PC-3 (cell line): ENCODE measurements around the gene TXNDC5. TPM values are rescaled to one million over a fixed set of nuclear protein-coding genes. Genes with fewer than 3 reads are reported as not detected.

Experiments
- ATAC-seq: fragments of 200-7000 bp; cut with Tn5 transposase; 2 replicates; pipeline ENCODE4 v1.9.1; 2020; ENCODE audit warnings: mild to moderate bottlenecking, moderate library complexity
- BruUV-seq: library from RNA; stranded (reverse); fragments of 400-500 nt; replicated peaks from 2 replicates; lab custom pipeline; 2021; lab: Mats Ljungman, UMichigan
- CTCF ChIA-PET: fragments of 300-600 bp; sonication (Branson Sonifier 250); formaldehyde crosslinking; loops from one replicate; lab custom pipeline; 2022; ENCODE audit warnings: antibody characterized with exemption; lab: Charles Lee
- POLR2A ChIA-PET: fragments of 300-600 bp; sonication (Branson Sonifier 250); formaldehyde crosslinking; loops from one replicate; lab custom pipeline; 2022; ENCODE audit warnings: antibody characterized with exemption; ENCODE audit not compliant: unreplicated experiment; lab: Charles Lee
- DNase-seq: peaks from one replicate; pipeline ENCODE4 v3.0.0-alpha.2; 2015
- H2AFZ ChIP-seq: fragments of 300-600 bp; sonication (generic); 2 replicates; pipeline ENCODE4 v1.6.0; 2016; ENCODE audit warnings: antibody characterized with exemption, low read length
- H3F3A ChIP-seq: fragments of 300-600 bp; sonication (generic); one replicate; pipeline ENCODE4 v1.6.0; 2017; ENCODE audit warnings: antibody characterized with exemption, low read length, control low read depth, mild to moderate bottlenecking; ENCODE audit not compliant: unreplicated experiment
- H3K27ac ChIP-seq: fragments of 300-600 bp; sonication (generic); 2 replicates; pipeline ENCODE4 v1.5.1; 2016; ENCODE audit warnings: mild to moderate bottlenecking, low read length
- H3K27me3 ChIP-seq: fragments of 300-600 bp; sonication (generic); 2 replicates; pipeline ENCODE4 v1.6.1; 2016; ENCODE audit warnings: low read length, mixed read lengths
- H3K36me3 ChIP-seq: fragments of 300-600 bp; sonication (generic); 2 replicates; pipeline ENCODE4 v1.6.1; 2016; ENCODE audit warnings: low read depth, mixed run types, low read length, mixed read lengths
- H3K4me1 ChIP-seq: fragments of 300-600 bp; sonication (generic); 2 replicates; pipeline ENCODE4 v1.5.1; 2016; ENCODE audit warnings: low read length; ENCODE audit not compliant: insufficient read depth
- H3K4me2 ChIP-seq: fragments of 300-600 bp; sonication (generic); 2 replicates; pipeline ENCODE4 v1.6.0; 2016; ENCODE audit warnings: low read length
- H3K4me3 ChIP-seq: fragments of 300-600 bp; sonication (generic); 2 replicates; pipeline ENCODE4 v1.5.1; 2016; ENCODE audit warnings: mild to moderate bottlenecking, low read length, mixed read lengths
- H3K79me2 ChIP-seq: fragments of 300-600 bp; sonication (generic); 2 replicates; pipeline ENCODE4 v1.6.1; 2017; ENCODE audit warnings: low read length, mixed read lengths
- H3K9ac ChIP-seq: fragments of 300-600 bp; sonication (generic); 2 replicates; pipeline ENCODE4 v1.6.0; 2016; ENCODE audit warnings: mild to moderate bottlenecking, low read length
- H3K9me2 ChIP-seq: fragments of 300-600 bp; sonication (generic); replicated peaks from 2 replicates; pipeline ENCODE4 v1.6.1; 2016; ENCODE audit warnings: mixed run types, low read length, mixed read lengths
- H3K9me3 ChIP-seq: fragments of 300-600 bp; sonication (generic); 2 replicates; pipeline ENCODE4 v1.6.1; 2016; ENCODE audit warnings: low read length, mixed read lengths
- H4K20me1 ChIP-seq: fragments of 300-600 bp; sonication (generic); 2 replicates; pipeline ENCODE4 v1.6.1; 2016; ENCODE audit warnings: low read length, mixed read lengths
- CTCF ChIP-seq: fragments of 300-600 bp; sonication (generic); conservative IDR thresholded peaks from 2 replicates; pipeline ENCODE4 v1.5.1; 2017; ENCODE audit warnings: antibody characterized with exemption, low read depth, mild to moderate bottlenecking, low read length
- EZH2 ChIP-seq: fragments of 300-600 bp; sonication (generic); IDR thresholded peaks from one replicate; pipeline ENCODE4 v1.6.1; 2017; ENCODE audit warnings: antibody characterized with exemption, mild to moderate bottlenecking, low read length; ENCODE audit not compliant: unreplicated experiment
- EZH2phosphoT487 ChIP-seq: fragments of 300-600 bp; sonication (generic); IDR thresholded peaks from 2 replicates; pipeline ENCODE4 v1.6.1; 2018; ENCODE audit warnings: mild to moderate bottlenecking, antibody characterized with exemption, low read length, borderline replicate concordance
- intact Hi-C: fragments of 100-400 bp; cut with micrococcal nuclease; formaldehyde crosslinking; loops from 2 replicates; pipeline ENCODE4 v1.9.0; 2023
- total RNA-seq: library from RNA; depleted of rRNA; stranded (reverse); fragments of >200 nt; gene quantifications from 2 replicates; pipeline ENCODE4 v1.2.3, GENCODE V29; 2014

The TXNDC5 gene
- total RNA-seq, 1 experiment from 2014 or later: 221 TPM

GRCh38 chr6:7906741-7907140 lies 3.8 kb downstream of the TXNDC5 start:
- Histone ChIP-seq H3K9ac (no peak overlapping the region), H3K4me2 (no peak overlapping the region), H4K20me1 (peaks cover 46% of the 10 kb centered on the region; the same call in 1 of the 2 replicates), H3K27me3 (no peaks in the 10 kb centered on the region), H3K9me2 (no peaks in the 10 kb centered on the region), H3K4me3 (no peak overlapping the region), H3K27ac (no peak overlapping the region), H3K79me2 (peaks cover 61% of the 10 kb centered on the region), H2AFZ (no peak overlapping the region), H3K9me3 (no peaks in the 10 kb centered on the region), H3F3A (no peaks in the 10 kb centered on the region), H3K4me1 (peaks cover 15% of the 10 kb centered on the region), H3K36me3 (peaks cover 31% of the 10 kb centered on the region)
- no peak for DNase-seq
- no peak for TF ChIP-seq CTCF
- no peak for TF ChIP-seq EZH2phosphoT487
- TF ChIP-seq EZH2: no peak
- intact Hi-C loops: loop anchor here (5.0 kb wide), 1 partner anchor 86 kb away; no protein-coding TSS in a partner anchor
- no TSS peak for BruUV-seq
- ChIA-PET CTCF (no interaction called here), POLR2A (no interaction called here)
- ATAC-seq: no peak

GRCh38 chr6:7905416-7905815 lies 5.2 kb downstream of the TXNDC5 start:
- Histone ChIP-seq H3K27ac (no peak overlapping the region), H3K4me2 (no peak overlapping the region), H3K4me3 (no peak overlapping the region), H3K4me1 (peaks cover 10% of the 10 kb centered on the region), H4K20me1 (peaks cover 47% of the 10 kb centered on the region; the same call in 1 of the 2 replicates), H3K36me3 (peaks cover 42% of the 10 kb centered on the region), H3K79me2 (peaks cover 61% of the 10 kb centered on the region), H3K9me2 (no peaks in the 10 kb centered on the region), H3K9ac (no peak overlapping the region), H3F3A (no peaks in the 10 kb centered on the region), H2AFZ (no peak overlapping the region), H3K27me3 (no peaks in the 10 kb centered on the region), H3K9me3 (no peaks in the 10 kb centered on the region)
- intact Hi-C loops: loop anchor here (5.0 kb wide), 1 partner anchor 87 kb away; no protein-coding TSS in a partner anchor
- ChIA-PET CTCF (no interaction called here), POLR2A (no interaction called here)
- ATAC-seq: no peak
- no peak for DNase-seq
- BruUV-seq: no TSS peak
- no peak for TF ChIP-seq CTCF
- no peak for TF ChIP-seq EZH2phosphoT487
- no peak for TF ChIP-seq EZH2

GRCh38 chr6:7904654-7905319 lies 5.8 kb downstream of the TXNDC5 start:
- Histone ChIP-seq H3K4me3 (no peak overlapping the region), H3K4me1 (peaks cover 10% of the 10 kb centered on the region), H4K20me1 (peaks cover 47% of the 10 kb centered on the region; the same call in 1 of the 2 replicates), H3K4me2 (no peak overlapping the region), H3K27me3 (no peaks in the 10 kb centered on the region), H3K9ac (no peak overlapping the region), H3K9me2 (no peaks in the 10 kb centered on the region), H3K79me2 (peaks cover 59% of the 10 kb centered on the region), H3K9me3 (no peaks in the 10 kb centered on the region), H3K27ac (no peak overlapping the region), H2AFZ (no peak overlapping the region), H3F3A (no peaks in the 10 kb centered on the region), H3K36me3 (peaks cover 44% of the 10 kb centered on the region)
- TF ChIP-seq EZH2phosphoT487: no peak
- TF ChIP-seq EZH2: no peak
- TF ChIP-seq CTCF: no peak
- ChIA-PET POLR2A (no interaction called here), CTCF (no interaction called here)
- no TSS peak for BruUV-seq
- intact Hi-C loops: loop anchor here (5.0 kb wide), 1 partner anchor 88 kb away; no protein-coding TSS in a partner anchor
- no peak for DNase-seq
- ATAC-seq: no peak
